AG04449 (cell line): ENCODE measurements around the gene LIG1.
A peak's percentile ranks its signal among the peaks of the same experiment; 100 is the strongest.

Experiments used
- CTCF ChIA-PET: fragments of 350-600 bp; formaldehyde crosslinking; extraction: SDS; loops from one replicate; lab custom pipeline; 2021; ENCODE audit warnings: antibody characterized with exemption; lab: Yijun Ruan, JAX
- POLR2A ChIA-PET: fragments of 400-600, 350-600 bp; formaldehyde crosslinking; extraction: SDS; loops from one replicate; lab custom pipeline; 2020; ENCODE audit warnings: antibody characterized with exemption, inconsistent platforms; lab: Yijun Ruan, JAX
- DNase-seq: peaks from one replicate; pipeline ENCODE4 v3.0.0-alpha.2; 2010; ENCODE audit warnings: low read depth, low spot score
- H3K4me3 ChIP-seq: 2 replicates; pipeline ENCODE4 v1.5.1; 2011; ENCODE audit warnings: low read depth, mild to moderate bottlenecking, control low read depth, low read length
- CTCF ChIP-seq: IDR thresholded peaks from one replicate; pipeline ENCODE4 v1.5.1; 2011; ENCODE audit warnings: mild to moderate bottlenecking, moderate library complexity, low read length, control low read depth, inconsistent platforms; ENCODE audit not compliant: insufficient read depth; ENCODE audit errors: missing control alignments

The LIG1 gene

DNA sequence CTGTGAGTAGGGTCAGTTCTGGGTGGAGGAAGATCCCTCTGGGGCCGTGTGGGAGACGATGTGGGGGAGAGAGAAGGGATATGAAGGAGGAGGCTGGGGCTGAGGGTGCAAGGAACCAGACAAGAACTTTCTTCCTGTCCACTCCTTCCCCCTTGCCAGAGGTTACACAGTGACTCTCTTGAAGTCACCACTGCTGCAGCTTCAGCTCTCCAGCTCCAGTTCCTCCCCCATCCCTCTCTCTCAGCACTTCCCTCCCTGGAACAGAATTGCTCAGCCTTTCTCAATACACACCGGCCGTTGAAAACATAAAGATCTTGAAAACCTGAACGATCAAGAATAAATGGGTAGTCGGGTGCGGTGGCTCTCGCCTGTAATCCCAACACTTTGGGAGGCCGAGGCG is 5.4 kb upstream of the LIG1 start:
- no peak overlapping the region for H3K4me3 ChIP-seq
- ChIA-PET CTCF (no interaction called here), POLR2A (interaction anchor here (1.5 kb wide), 1 partner anchor 28 kb away, joined by 6 read pairs; no protein-coding TSS in a partner anchor)
- no peak for DNase-seq
- no peak for TF ChIP-seq CTCF

DNA sequence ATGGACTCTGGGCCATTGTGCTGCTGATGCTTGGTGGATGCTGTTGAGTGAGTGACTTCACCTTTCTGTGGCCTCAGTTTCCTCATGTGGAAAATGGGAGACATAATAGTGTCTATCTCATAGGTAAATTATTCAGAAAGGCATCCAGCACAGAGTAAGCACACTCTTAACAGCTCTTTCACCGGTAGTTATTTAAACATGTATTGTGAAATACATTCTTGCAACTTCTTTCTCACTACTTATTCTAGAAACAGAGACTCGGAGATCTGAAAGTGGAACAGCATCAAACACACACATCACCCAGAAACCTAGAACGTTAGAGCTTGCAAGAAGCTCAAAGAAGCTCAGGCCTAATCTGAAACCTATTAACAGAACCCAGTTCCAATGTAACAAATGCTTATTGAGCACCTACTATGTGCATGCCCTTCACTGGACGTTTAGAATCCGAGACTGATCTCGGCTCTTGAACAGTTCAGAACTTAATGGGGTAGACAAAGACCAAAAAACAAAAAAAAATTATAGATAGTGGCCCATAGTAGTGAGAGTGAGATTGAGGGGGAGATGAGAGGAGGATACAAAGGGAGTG is 4.4 kb upstream of the LIG1 start:
- DNase-seq: no peak
- no peak overlapping the region for H3K4me3 ChIP-seq
- CTCF ChIA-PET: interaction anchor here (0.7 to 1.8 kb wide), 6 partner anchors 9 to 86 kb away, joined by 3 to 4 read pairs (median 3); no protein-coding TSS in a partner anchor
- POLR2A ChIA-PET: interaction anchor here (1.5 kb wide), 1 partner anchor 29 kb away, joined by 6 read pairs; no protein-coding TSS in a partner anchor
- TF ChIP-seq CTCF: no peak

DNA sequence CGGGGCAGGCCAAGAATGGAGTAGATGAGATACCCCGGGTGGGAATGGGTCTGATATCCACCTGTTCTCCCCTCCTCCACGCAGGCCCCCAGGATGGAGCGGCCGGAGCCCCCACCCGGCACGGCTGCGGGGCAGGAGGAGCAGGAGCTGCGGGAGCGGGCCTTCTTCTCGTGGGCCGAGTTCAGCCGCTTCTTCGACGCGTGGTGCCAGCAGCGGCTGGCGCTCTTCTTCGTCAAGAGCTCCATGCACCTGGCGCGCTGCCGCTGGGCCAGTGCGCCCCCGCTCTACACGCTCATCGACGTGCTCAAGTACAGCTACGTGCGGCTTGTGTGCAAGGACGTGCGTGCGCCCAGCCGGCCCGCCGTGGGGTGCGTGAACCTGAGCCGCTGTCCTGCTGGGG is 1.6 kb upstream of the LIG1 start:
- peak overlapping the region; percentile 89 for H3K4me3 ChIP-seq
- no peak for TF ChIP-seq CTCF
- CTCF ChIA-PET: interaction anchor here (1.1 to 1.9 kb wide), 4 partner anchors 22 to 208 kb away, joined by 3 to 11 read pairs (median 4); no protein-coding TSS in a partner anchor
- no peak for DNase-seq
- POLR2A ChIA-PET: interaction anchor here (1.1 kb wide), 1 partner anchor 61 kb away, joined by 3 read pairs; the partner anchor contains the start of gene PLA2G4C

DNA sequence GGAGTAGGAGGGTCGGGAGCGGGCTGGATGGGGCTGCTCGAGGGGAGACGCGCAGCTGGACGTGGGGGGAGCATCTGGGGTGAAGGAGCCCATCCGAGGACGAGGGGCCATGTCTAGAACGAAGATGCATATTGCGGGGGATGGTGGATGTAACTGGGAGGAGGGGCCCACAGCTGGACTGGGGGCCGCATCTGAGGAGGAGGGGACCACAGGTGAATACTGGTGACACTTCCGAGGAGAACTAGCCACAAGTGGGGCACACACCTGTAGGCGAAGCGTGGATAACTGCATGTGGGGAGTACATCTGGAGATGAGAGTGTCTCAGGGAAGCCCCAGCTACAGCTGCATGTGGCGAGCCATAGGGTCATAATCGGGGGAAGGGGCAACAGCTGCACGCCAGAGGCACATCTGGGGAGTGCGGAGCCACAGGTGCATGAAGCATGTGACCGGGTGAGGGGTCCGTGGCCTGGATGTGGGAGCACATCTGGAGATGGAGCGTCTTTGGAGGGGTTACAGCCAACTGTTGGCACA is 738 bp upstream of the LIG1 start:
- ChIA-PET CTCF (interaction anchor here (0.8 to 1.9 kb wide), 6 partner anchors 9 to 207 kb away, joined by 3 to 4 read pairs (median 3); no protein-coding TSS in a partner anchor), POLR2A (no interaction called here)
- no peak for DNase-seq
- H3K4me3 ChIP-seq: peak overlapping the region; percentile 89
- TF ChIP-seq CTCF: no peak

- POLR2A ChIA-PET: no interaction called here
- CTCF ChIA-PET: interaction anchor here (1.0 kb wide), 2 partner anchors 63 to 206 kb away, joined by 4 to 5 read pairs; no protein-coding TSS in a partner anchor
- no peak for DNase-seq
- H3K4me3 ChIP-seq: peak overlapping the region; percentile 89
- TF ChIP-seq CTCF: no peak
Measured at GRCh38 chr19:48169578-48169938, 586 bp downstream of the LIG1 start.

DNA sequence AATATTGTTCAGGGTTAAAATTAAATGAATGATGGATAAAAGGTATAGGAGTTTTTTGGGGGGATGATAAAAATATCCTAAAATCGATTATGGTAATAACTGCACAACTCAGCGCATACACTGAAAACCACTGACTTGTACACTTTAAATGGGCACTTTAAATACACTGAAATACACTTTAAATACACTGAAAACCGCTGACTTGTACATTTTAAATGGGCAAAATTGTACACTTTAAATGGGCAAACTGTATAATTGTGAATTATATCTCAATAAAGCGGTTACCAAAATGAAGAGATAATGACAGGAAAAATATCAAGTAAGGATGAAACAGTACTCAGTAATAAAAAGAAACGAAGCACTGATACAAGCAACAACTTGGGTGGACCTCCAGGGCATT is 1.5 kb downstream of the LIG1 start:
- H3K4me3 ChIP-seq: no peak overlapping the region
- ChIA-PET POLR2A (no interaction called here), CTCF (interaction anchor here (1.0 kb wide), 2 partner anchors 62 to 205 kb away, joined by 4 to 5 read pairs; no protein-coding TSS in a partner anchor)
- DNase-seq: no peak
- TF ChIP-seq CTCF: no peak
